HepG2 (cell line): ENCODE data around the gene RABGAP1L. TPM values are rescaled to one million over a fixed set of nuclear protein-coding genes. Genes with fewer than 3 reads are reported as not detected.

ENCODE experiments used
- ATAC-seq: fragments of 200-7000 bp; cut with Tn5 transposase; 3 replicates; pipeline ENCODE4 v1.9.1; 2020; ENCODE audit warnings: mild to moderate bottlenecking, moderate library complexity
- BruUV-seq: library from RNA; stranded (reverse); fragments of 400-500 nt; replicated peaks from 2 replicates; lab custom pipeline; 2021; lab: Mats Ljungman, UMichigan
- CTCF ChIA-PET: fragments of 300-600 bp; formaldehyde crosslinking; extraction: SDS; loops from one replicate; lab custom pipeline; 2021; ENCODE audit warnings: low total read pairs, inconsistent platforms, low intra/inter-chr PET ratio; lab: Yijun Ruan, JAX
- POLR2A ChIA-PET: fragments of 350-600 bp; sonication (Branson Sonifier 250); formaldehyde crosslinking; loops from one replicate; lab custom pipeline; 2020; ENCODE audit warnings: antibody characterized with exemption, inconsistent platforms; lab: Yijun Ruan, JAX
- DNase-seq: peaks from one replicate; pipeline ENCODE4 v3.0.0-alpha.2; 2015; ENCODE audit warnings: low spot score
- FAIRE-seq: peaks from 3 replicates; lab custom pipeline; 2011; peaks lifted over from hg19 to GRCh38; lab: Jason Lieb, UNC
- H2AFZ ChIP-seq: one replicate; pipeline ENCODE4 v1.6.1; 2011; ENCODE audit warnings: low read length, inconsistent platforms
- H3K27ac ChIP-seq: fragments of 300-600 bp; 3 replicates; pipeline ENCODE4 v1.8.0; 2011; ENCODE audit warnings: mixed run types, mild to moderate bottlenecking, mixed read lengths, low read length, inconsistent platforms; ENCODE audit not compliant: insufficient read depth; ENCODE audit errors: extremely low read length
- H3K27me3 ChIP-seq, 2 experiments: fragments of 200-600 bp in 1 of 2; 2 replicates in 1 of 2; 3 replicates in 1 of 2; pipeline versions ENCODE4 v1.6.0 to v1.8.0; 2011; ENCODE audit warnings: low read length in 2 of 2, mild to moderate bottlenecking in 2 of 2, moderate library complexity in 2 of 2, inconsistent platforms in 1 of 2; ENCODE audit not compliant: insufficient read depth in 2 of 2, control insufficient read depth in 1 of 2
- H3K36me3 ChIP-seq, 2 experiments: fragments of 200-600 bp in 1 of 2; replicated peaks in 1 of 2; 2 replicates in 1 of 2; 3 replicates in 1 of 2; pipeline versions ENCODE4 v1.5.1 to v1.8.0; 2011; ENCODE audit warnings: low read length in 2 of 2, inconsistent platforms in 1 of 2; ENCODE audit not compliant: insufficient read depth in 2 of 2, control insufficient read depth in 1 of 2
- H3K4me1 ChIP-seq: 2 replicates; pipeline ENCODE4 v1.5.1; 2012; ENCODE audit warnings: low read length, inconsistent platforms; ENCODE audit not compliant: insufficient read depth
- H3K4me2 ChIP-seq: 2 replicates; pipeline ENCODE4 v1.6.0; 2011; ENCODE audit warnings: low read depth, low read length, inconsistent platforms
- H3K4me3 ChIP-seq, 3 experiments: fragments of 200-600 bp in 1 of 3; sonication (generic), shearing (Covaris generic) in 1 of 3; replicated peaks in 1 of 3; 2 replicates each; pipeline ENCODE4 v1.5.1; 2011 to 2016; ENCODE audit warnings: low read length in 3 of 3, inconsistent platforms in 2 of 3, low read depth in 2 of 3, mild to moderate bottlenecking in 2 of 3, control low read depth in 1 of 3, mixed read lengths in 1 of 3; ENCODE audit not compliant: insufficient read depth in 1 of 3
- H3K79me2 ChIP-seq: one replicate; pipeline ENCODE4 v1.6.1; 2011; ENCODE audit warnings: low read length, inconsistent platforms; ENCODE audit not compliant: insufficient read depth
- H3K9ac ChIP-seq: 2 replicates; pipeline ENCODE4 v1.6.0; 2011; ENCODE audit warnings: mild to moderate bottlenecking, low read depth, low read length, inconsistent platforms; ENCODE audit not compliant: insufficient read depth
- H3K9me3 ChIP-seq: 2 replicates; pipeline ENCODE4 v1.5.1; 2012; ENCODE audit warnings: mild to moderate bottlenecking, low read length
- H4K20me1 ChIP-seq: 2 replicates; pipeline ENCODE4 v1.6.0; 2011; ENCODE audit warnings: inconsistent platforms, mild to moderate bottlenecking, low read length, moderate library complexity; ENCODE audit not compliant: insufficient read depth
- AKAP8 ChIP-seq: sonication (generic); formaldehyde crosslinking; IDR thresholded peaks from 2 replicates; pipeline ENCODE4 v1.5.1; 2020; ENCODE audit warnings: mild to moderate bottlenecking, missing genetic modification reagents
- BRCA1 ChIP-seq: sonication (generic); formaldehyde crosslinking; IDR thresholded peaks from 2 replicates; pipeline ENCODE4 v1.4.0; 2020; ENCODE audit warnings: missing genetic modification reagents
- HOXA7 ChIP-seq: sonication (generic); formaldehyde crosslinking; IDR thresholded peaks from 2 replicates; pipeline ENCODE4 v1.8.1; 2022; ENCODE audit warnings: mild to moderate bottlenecking, missing genetic modification reagents, moderate library complexity
- NR3C1 ChIP-seq: sonication (generic); formaldehyde crosslinking; IDR thresholded peaks from 2 replicates; pipeline ENCODE4 v1.4.0; 2020; ENCODE audit warnings: missing genetic modification reagents
- ZNF891 ChIP-seq: sonication (generic); formaldehyde crosslinking; IDR thresholded peaks from 2 replicates; pipeline ENCODE4 v1.5.0; 2020; ENCODE audit warnings: mild to moderate bottlenecking, missing genetic modification reagents
- WGBS: methylation state at CpG from one replicate; pipeline ENCODE4 v1.1.6; 2017; ENCODE audit warnings: low lambda C conversion rate; 5-methylcytosine and 5-hydroxymethylcytosine counted together
- in situ Hi-C: cut with HindIII; loops from 2 replicates; pipeline ENCODE4 v1.10.0; 2017; ENCODE audit warnings: low pct_unique_long_range_greater_than_20kb; ENCODE audit not compliant: extremely low pct_ligation_motif_present
- intact Hi-C: fragments of 100-400 bp; cut with micrococcal nuclease; formaldehyde crosslinking; loops from one replicate; pipeline ENCODE4 v1.10.0; 2022; ENCODE audit not compliant: unreplicated experiment
- polyA plus RNA-seq, 8 experiments: library from polyadenylated mRNA; depleted of rRNA in 3 of 8; stranded (reverse) in 7 of 8; unstranded in 1 of 8; fragments of >200 nt; fragmentation: Illumina TruSeq in 4 of 8; extraction: Trizol in 4 of 8; gene quantifications; 2 replicates each; pipeline versions ENCODE4 v1.2.1 to v1.2.3, GENCODE V29; 2011 to 2016; ENCODE audit warnings: low read depth in 4 of 8, missing spikeins in 1 of 8, mixed read lengths in 1 of 8; ENCODE audit not compliant: insufficient read depth in 1 of 8
- total RNA-seq, 5 experiments: library from RNA; depleted of rRNA; stranded (reverse); fragments of >200 nt; fragmentation: Illumina TruSeq; extraction: Trizol; gene quantifications; 2 replicates each; pipeline ENCODE4 v1.2.3, GENCODE V29; 2016; ENCODE audit warnings: low read depth in 1 of 5
- TF ChIP-seq, protein P1 (sequence below): sonication (generic); formaldehyde crosslinking; IDR thresholded peaks from 2 replicates; pipeline ENCODE4 v1.5.0; 2020; ENCODE audit warnings: missing genetic modification reagents
- TF ChIP-seq, protein P2 (sequence below): IDR thresholded peaks from 2 replicates; pipeline ENCODE4 v1.6.1; 2016; ENCODE audit warnings: missing biosample characterization, missing genetic modification reagents, low read depth

Gene RABGAP1L
- total and polyA plus RNA-seq, 2 of the 13 experiments (the other 11 are each of a cell fraction or from before 2014, with no cell fraction given), result 7.9 to 22.6 TPM

- no peak for ATAC-seq
- no TSS peak for BruUV-seq
Observed at GRCh38 chr1:174761901-174762585, 602.7 kb downstream of the RABGAP1L start.

More at GRCh38 chr1:174761901-174762585, 602.7 kb downstream of the RABGAP1L start:
- intact Hi-C loops (no loop called here), in situ Hi-C loops (no loop called here)
- TF ChIP-seq BRCA1 (CRISPR knock-in tag), result no peak
- TF ChIP-seq, protein P1, sequence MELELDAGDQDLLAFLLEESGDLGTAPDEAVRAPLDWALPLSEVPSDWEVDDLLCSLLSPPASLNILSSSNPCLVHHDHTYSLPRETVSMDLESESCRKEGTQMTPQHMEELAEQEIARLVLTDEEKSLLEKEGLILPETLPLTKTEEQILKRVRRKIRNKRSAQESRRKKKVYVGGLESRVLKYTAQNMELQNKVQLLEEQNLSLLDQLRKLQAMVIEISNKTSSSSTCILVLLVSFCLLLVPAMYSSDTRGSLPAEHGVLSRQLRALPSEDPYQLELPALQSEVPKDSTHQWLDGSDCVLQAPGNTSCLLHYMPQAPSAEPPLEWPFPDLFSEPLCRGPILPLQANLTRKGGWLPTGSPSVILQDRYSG, result no peak
- TF ChIP-seq AKAP8 (CRISPR knock-in tag), result no peak
- TF ChIP-seq ZNF891 (CRISPR knock-in tag), result no peak
- TF ChIP-seq HOXA7 (CRISPR knock-in tag), result no peak
- no peak for TF ChIP-seq NR3C1 (CRISPR knock-in tag)
- TF ChIP-seq, protein P2, sequence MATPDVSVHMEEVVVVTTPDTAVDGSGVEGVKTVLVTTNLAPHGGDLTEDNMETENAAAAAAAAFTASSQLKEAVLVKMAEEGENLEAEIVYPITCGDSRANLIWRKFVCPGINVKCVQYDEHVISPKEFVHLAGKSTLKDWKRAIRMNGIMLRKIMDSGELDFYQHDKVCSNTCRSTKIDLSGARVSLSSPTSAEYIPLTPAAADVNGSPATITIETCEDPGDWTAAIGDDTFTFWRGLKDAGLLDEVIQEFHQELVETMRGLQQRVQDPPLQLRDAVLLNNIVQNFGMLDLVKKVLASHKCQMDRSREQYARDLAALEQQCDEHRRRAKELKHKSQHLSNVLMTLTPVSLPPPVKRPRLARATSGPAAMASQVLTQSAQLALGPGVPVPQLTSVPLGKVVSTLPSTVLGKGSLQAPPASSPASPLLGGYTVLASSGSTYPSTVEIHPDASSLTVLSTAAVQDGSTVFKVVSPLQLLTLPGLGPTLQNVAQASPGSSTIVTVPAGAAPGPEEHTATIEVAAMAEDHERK, result no peak
- ChIA-PET CTCF (no interaction called here), POLR2A (no interaction called here)
- Histone ChIP-seq H3K9me3 (no peaks in the 10 kb centered on the region), H3K4me1 (no peaks in the 10 kb centered on the region), H4K20me1 (no peaks in the 10 kb centered on the region), H3K27ac (no peak overlapping the region), H3K79me2 (no peaks in the 10 kb centered on the region), H3K4me2 (no peak overlapping the region), H3K4me3 (no peak overlapping the region), H3K9ac (no peak overlapping the region), H3K36me3 (no peaks in the 10 kb centered on the region), H2AFZ (no peak overlapping the region), H3K27me3 (no peaks in the 10 kb centered on the region)
- DNase-seq (no peak), FAIRE-seq (no peak)
- 95% methylated on average over 4 of the region's 4 CpGs for WGBS
